GM12878 (cell line): Measurements from ENCODE around the gene RHBDF2. TPM values are rescaled to one million over a fixed set of nuclear protein-coding genes. Genes with fewer than 3 reads are reported as not detected.

Experiments used
- ATAC-seq: fragments of 200-7000 bp; cut with Tn5 transposase; 3 replicates; pipeline ENCODE4 v1.9.1; 2020; ENCODE audit warnings: mild to moderate bottlenecking, moderate library complexity
- BruUV-seq: library from RNA; stranded (reverse); fragments of 400-500 nt; replicated peaks from 2 replicates; lab custom pipeline; 2021; lab: Mats Ljungman, UMichigan
- CTCF ChIA-PET: fragments of 300-600 bp; sonication (Branson Sonifier 250); formaldehyde crosslinking; extraction: SDS; loops from one replicate; lab custom pipeline; 2021; ENCODE audit warnings: inconsistent platforms; lab: Yijun Ruan, JAX
- POLR2A ChIA-PET: fragments of 350-600 bp; formaldehyde crosslinking; extraction: SDS; loops from one replicate; lab custom pipeline; 2021; ENCODE audit warnings: inconsistent platforms; lab: Charles Lee
- RAD21 ChIA-PET: fragments of 300-600 bp; sonication (Branson Sonifier 250); formaldehyde crosslinking; loops from one replicate; lab custom pipeline; 2023; ENCODE audit warnings: antibody characterized with exemption; ENCODE audit not compliant: unreplicated experiment; lab: Charles Lee
- SMC1A ChIA-PET: fragments of 300-600 bp; sonication (Branson Sonifier 250); formaldehyde crosslinking; loops from one replicate; lab custom pipeline; 2023; ENCODE audit not compliant: unreplicated experiment, uncharacterized antibody; lab: Charles Lee
- DNase-seq: peaks from one replicate; pipeline ENCODE4 v3.0.0-alpha.2; 2011; ENCODE audit warnings: low read depth, low spot score
- FAIRE-seq: peaks from 3 replicates; lab custom pipeline; 2011; peaks lifted over from hg19 to GRCh38; lab: Jason Lieb, UNC
- H2AFZ ChIP-seq: 2 replicates; pipeline ENCODE4 v1.6.0; 2011; ENCODE audit warnings: low read depth, low read length, control low read depth; ENCODE audit not compliant: control insufficient read depth
- H3K27ac ChIP-seq: 2 replicates; pipeline ENCODE4 v1.5.1; 2011; ENCODE audit warnings: control low read depth; ENCODE audit not compliant: control insufficient read depth, insufficient read depth
- H3K27me3 ChIP-seq, 2 experiments: replicated peaks in 1 of 2; 2 replicates each; pipeline versions ENCODE4 v1.6.0 to v1.6.1; 2011; ENCODE audit warnings: low read length in 1 of 2; ENCODE audit not compliant: control insufficient read depth in 2 of 2, insufficient read depth in 2 of 2
- H3K36me3 ChIP-seq, 2 experiments: 2 replicates each; pipeline ENCODE4 v1.5.1; 2011; ENCODE audit warnings: low read length in 1 of 2; ENCODE audit not compliant: control insufficient read depth in 2 of 2, insufficient read depth in 2 of 2
- H3K4me1 ChIP-seq: 2 replicates; pipeline ENCODE4 v1.6.1; 2011; ENCODE audit warnings: mild to moderate bottlenecking, low read length, moderate library complexity, mixed read lengths; ENCODE audit not compliant: control insufficient read depth, insufficient read depth
- H3K4me2 ChIP-seq: 2 replicates; pipeline ENCODE4 v1.6.0; 2011; ENCODE audit warnings: control low read depth; ENCODE audit not compliant: control insufficient read depth, insufficient read depth
- H3K4me3 ChIP-seq: fragments of 200-600 bp; sonication (generic); 2 replicates; pipeline ENCODE4 v1.5.1; 2016
- H3K79me2 ChIP-seq: 2 replicates; pipeline ENCODE4 v1.6.0; 2011; ENCODE audit warnings: low read length; ENCODE audit not compliant: control insufficient read depth, insufficient read depth
- H3K9ac ChIP-seq: 2 replicates; pipeline ENCODE4 v1.8.0; 2011; ENCODE audit warnings: low read length, control low read depth, mixed read lengths; ENCODE audit not compliant: control insufficient read depth, insufficient read depth
- H3K9me3 ChIP-seq: replicated peaks from 3 replicates; pipeline ENCODE4 v1.5.1; 2011; ENCODE audit warnings: mild to moderate bottlenecking, low read length; ENCODE audit not compliant: control insufficient read depth, insufficient read depth
- H4K20me1 ChIP-seq: 2 replicates; pipeline ENCODE4 v1.6.0; 2011; ENCODE audit not compliant: control insufficient read depth, insufficient read depth
- CBFB ChIP-seq: IDR thresholded peaks from 2 replicates; pipeline ENCODE4 v1.6.1; 2016; ENCODE audit warnings: antibody characterized with exemption, low read depth
- CBX5 ChIP-seq: sonication (generic); IDR thresholded peaks from 2 replicates; pipeline ENCODE4 v1.6.1; 2016; ENCODE audit warnings: low read depth, moderate library complexity, mild to moderate bottlenecking, inconsistent platforms
- CHD2 ChIP-seq: IDR thresholded peaks from 2 replicates; pipeline ENCODE4 v1.6.1; 2011; ENCODE audit warnings: low read depth, low read length, improper control_type of control experiment, borderline replicate concordance
- EP300 ChIP-seq, 2 experiments: fragments of 150-350 bp in 1 of 2; IDR thresholded peaks; 2 replicates each; pipeline ENCODE4 v1.6.1; 2011 to 2012; ENCODE audit warnings: low read depth in 2 of 2, low read length in 2 of 2, borderline replicate concordance in 1 of 2, improper control_type of control experiment in 1 of 2, inconsistent platforms in 1 of 2; ENCODE audit not compliant: control insufficient read depth in 1 of 2
- ESRRA ChIP-seq: IDR thresholded peaks from 2 replicates; pipeline ENCODE4 v1.6.1; 2012; ENCODE audit warnings: mild to moderate bottlenecking, low read length, improper control_type of control experiment
- GATAD2B ChIP-seq: fragments of 450-650 bp; conservative IDR thresholded peaks from 2 replicates; pipeline ENCODE4 v1.6.1; 2017; ENCODE audit warnings: low read depth, mild to moderate bottlenecking, moderate library complexity
- MEF2B ChIP-seq: fragments of 450-650 bp; IDR thresholded peaks from 2 replicates; pipeline ENCODE4 v1.6.1; 2018; ENCODE audit warnings: mild to moderate bottlenecking, moderate library complexity; ENCODE audit not compliant: partially characterized antibody, poor library complexity, severe bottlenecking
- MLLT1 ChIP-seq: fragments of 450-650 bp; IDR thresholded peaks from 2 replicates; pipeline ENCODE4 v1.6.1; 2016; ENCODE audit warnings: mild to moderate bottlenecking
- MXI1 ChIP-seq: fragments of 150-350 bp; IDR thresholded peaks from 2 replicates; pipeline ENCODE4 v1.6.1; 2011; ENCODE audit warnings: low read depth, mild to moderate bottlenecking, inconsistent platforms, low read length, improper control_type of control experiment
- NR2C1 ChIP-seq: fragments of 450-650 bp; IDR thresholded peaks from 2 replicates; pipeline ENCODE4 v1.6.1; 2017; ENCODE audit warnings: antibody characterized with exemption, mild to moderate bottlenecking, moderate library complexity
- POLR2A ChIP-seq: IDR thresholded peaks from 2 replicates; pipeline ENCODE4 v1.6.1; 2011; ENCODE audit warnings: low read depth, mild to moderate bottlenecking, low read length
- SREBF2 ChIP-seq: IDR thresholded peaks from 2 replicates; pipeline ENCODE4 v1.6.1; 2012; ENCODE audit warnings: mild to moderate bottlenecking, low read length
- STAT1 ChIP-seq: fragments of 450-650 bp; conservative IDR thresholded peaks from 2 replicates; pipeline ENCODE4 v1.6.1; 2014; ENCODE audit warnings: antibody characterized with exemption, mild to moderate bottlenecking
- TCF12 ChIP-seq: IDR thresholded peaks from 2 replicates; pipeline ENCODE4 v1.6.1; 2011; ENCODE audit warnings: low read depth, mild to moderate bottlenecking, low read length
- ZBTB33 ChIP-seq: fragments of 450-650 bp; IDR thresholded peaks from 2 replicates; pipeline ENCODE4 v1.6.1; 2017; ENCODE audit warnings: mild to moderate bottlenecking
- ZBTB40 ChIP-seq: fragments of 450-650 bp; IDR thresholded peaks from 2 replicates; pipeline ENCODE4 v1.6.1; 2016; ENCODE audit warnings: mild to moderate bottlenecking, moderate library complexity, borderline replicate concordance
- WGBS: methylation state at CpG from one replicate; pipeline ENCODE4 v1.1.6; 2016; ENCODE audit warnings: low lambda C conversion rate; ENCODE audit not compliant: insufficient replicate concordance, insufficient coverage; ENCODE audit errors: missing lambda C conversion rate; 5-methylcytosine and 5-hydroxymethylcytosine counted together
- in situ Hi-C: fragments of 300-500 bp; cut with MboI; formaldehyde crosslinking; loops from 9 replicates; pipeline ENCODE4 v1.14.3; 2018; ENCODE audit warnings: mixed read lengths
- intact Hi-C: fragments of 100-400 bp; cut with micrococcal nuclease; formaldehyde crosslinking; loops from one replicate; pipeline ENCODE4 v1.14.2; 2022; ENCODE audit not compliant: unreplicated experiment
- polyA plus RNA-seq, 11 experiments: library from polyadenylated mRNA; depleted of rRNA in 4 of 11; unstranded in 6 of 11; stranded (reverse) in 5 of 11; fragments of >200 nt; fragmentation: Nextera tagmentation in 4 of 11; fragmentation: Illumina TruSeq in 1 of 11; extraction: Ambion mirVana in 4 of 11; extraction: Trizol in 1 of 11; gene quantifications; 1 replicate in 1 of 11; 2 replicates in 10 of 11; pipeline versions ENCODE4 v1.2.1 to v1.2.3, GENCODE V29; 2011 to 2016; ENCODE audit warnings: inconsistent platforms in 2 of 11, missing spikeins in 2 of 11, low read depth in 1 of 11
- total RNA-seq, 4 experiments: library from RNA; depleted of rRNA in 3 of 4; stranded (reverse); fragments of >200 nt in 3 of 4; fragmentation: Illumina TruSeq in 1 of 4; extraction: Trizol in 1 of 4; gene quantifications; 2 replicates each; pipeline versions ENCODE4 v1.2.1 to v1.2.3, GENCODE V29; 2013 to 2021

Gene RHBDF2
- total and polyA plus RNA-seq, 10 of the 15 experiments (the other 5 are each of a cell fraction or from before 2014, with no cell fraction given) = 0.97 to 43.0 (median 18.7) TPM

- ChIA-PET CTCF (interaction anchor here (1.1 to 3.8 kb wide), 10 partner anchors 9 to 502 kb away, joined by 3 to 33 read pairs (median 8); partner anchors contain the start of genes AANAT, ACOX1, RHBDF2 and TEN1), SMC1A (interaction anchor here (0.7 to 12.0 kb wide), 6 partner anchors 11 to 76 kb away, joined by 3 to 115 read pairs (median 4); partner anchors contain the start of genes AANAT and RHBDF2), RAD21 (interaction anchor here (1.2 to 3.7 kb wide), 8 partner anchors 11 to 53 kb away, joined by 4 to 50 read pairs (median 6); partner anchors contain the start of genes AANAT and RHBDF2), POLR2A (interaction anchor here (1.0 to 6.9 kb wide), 3 partner anchors 10 to 19 kb away, joined by 4 to 101 read pairs (median 49); partner anchors contain the start of gene RHBDF2)
- H3K27me3 ChIP-seq = no peaks in the 10 kb centered on the region
- ATAC-seq = peak; percentile 82
- FAIRE-seq = peak; percentile 98
- DNase-seq = peak; percentile 71
- peak overlapping the region; percentile 89 for H3K9ac ChIP-seq
- peak overlapping the region; percentile 63 for H2AFZ ChIP-seq
- BruUV-seq = no TSS peak
- peak overlapping the region; percentile 100 for H3K4me2 ChIP-seq
- intact Hi-C loops (loop anchor here (1.0 kb wide), 1 partner anchor 12 kb away; no protein-coding TSS in a partner anchor), in situ Hi-C loops (no loop called here)
- no peaks in the 10 kb centered on the region for H4K20me1 ChIP-seq
- WGBS = 4% methylated on average over 21 of the region's 21 CpGs
- H3K79me2 ChIP-seq = peaks cover 8% of the 10 kb centered on the region; the same call in 1 of the 2 replicates
- H3K4me3 ChIP-seq = peak overlapping the region; percentile 66
- peak overlapping the region; percentile 99 for H3K27ac ChIP-seq
- H3K36me3 ChIP-seq = peaks cover 2 to 5% of the 10 kb centered on the region in 2 experiments; a peak in 2 of 4 replicates
- no peaks in the 10 kb centered on the region for H3K9me3 ChIP-seq
- peaks cover 53% of the 10 kb centered on the region for H3K4me1 ChIP-seq
- TF ChIP-seq NR2C1 = no peak
- TF ChIP-seq ZBTB40 = no peak
- peak; percentile 42; the same call in 1 of the 2 replicates for TF ChIP-seq MXI1
- TF ChIP-seq GATAD2B = peak; percentile 85; the same call in 1 of the 2 replicates
- TF ChIP-seq MLLT1 = no peak
- TF ChIP-seq CBX5 = no peak; the same call in 1 of the 2 replicates
- no peak for TF ChIP-seq ESRRA
- peak; percentile 7 for TF ChIP-seq MEF2B
- peak; percentile 62; the same call in 1 of the 2 replicates for TF ChIP-seq CHD2
- no peak for TF ChIP-seq SREBF2
- TF ChIP-seq EP300 (IDR thresholded peaks at IDR 0.05; ENCODE audit: borderline replicate concordance in 1 of 2, control insufficient read depth in 1 of 2, low read depth in 2 of 2, low read length in 2 of 2) = peak; percentile 69 to 74
- TF ChIP-seq POLR2A = peak; percentile 67
- peak; percentile 67 for TF ChIP-seq CBFB
- TF ChIP-seq TCF12 = peak; percentile 97
- no peak for TF ChIP-seq STAT1
- TF ChIP-seq ZBTB33 = 0 out of 2 replicates have a peak, but pooled peaks have one; percentile 33
Observed at GRCh38 chr17:76481071-76481655, 20.1 kb downstream of the RHBDF2 start.
